ENCODE measurements around the gene KLHL30.

Gene KLHL30

GRCh38 chr2:238148981-238149380 lies 10.5 kb downstream of the KLHL30 start:
- no peak for DNase-seq (ENCODE audit: low read depth)

GRCh38 chr2:238149841-238150572 lies 11.5 kb downstream of the KLHL30 start:
- no peak for DNase-seq (ENCODE audit: low read depth)

- no peak for DNase-seq (ENCODE audit: low read depth)
These were observed 12.2 kb downstream of the KLHL30 start for GRCh38 chr2:238150686-238151085.

DNA sequence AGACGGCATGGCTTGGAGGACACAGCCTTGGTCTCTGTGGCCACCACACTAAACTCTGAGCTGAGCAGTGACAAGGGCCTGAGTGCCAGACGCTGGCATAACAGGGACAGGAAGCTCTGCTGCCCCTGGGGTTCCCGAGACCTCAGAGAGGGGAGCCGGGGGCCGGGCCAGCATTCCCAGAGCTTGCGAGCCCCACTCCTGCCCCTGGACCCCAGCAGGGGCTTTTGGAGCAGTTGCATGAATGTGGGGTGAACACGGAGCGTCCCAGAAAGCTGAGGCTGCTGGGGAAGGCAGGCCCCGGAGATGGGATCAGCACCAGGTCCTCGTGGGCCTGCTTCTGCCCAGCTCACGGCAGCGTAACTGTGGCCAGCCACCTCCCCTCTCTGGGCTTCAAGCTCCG lies 12.7 kb downstream of the KLHL30 start:
- DNase-seq (ENCODE audit: low read depth) = no peak

DNA sequence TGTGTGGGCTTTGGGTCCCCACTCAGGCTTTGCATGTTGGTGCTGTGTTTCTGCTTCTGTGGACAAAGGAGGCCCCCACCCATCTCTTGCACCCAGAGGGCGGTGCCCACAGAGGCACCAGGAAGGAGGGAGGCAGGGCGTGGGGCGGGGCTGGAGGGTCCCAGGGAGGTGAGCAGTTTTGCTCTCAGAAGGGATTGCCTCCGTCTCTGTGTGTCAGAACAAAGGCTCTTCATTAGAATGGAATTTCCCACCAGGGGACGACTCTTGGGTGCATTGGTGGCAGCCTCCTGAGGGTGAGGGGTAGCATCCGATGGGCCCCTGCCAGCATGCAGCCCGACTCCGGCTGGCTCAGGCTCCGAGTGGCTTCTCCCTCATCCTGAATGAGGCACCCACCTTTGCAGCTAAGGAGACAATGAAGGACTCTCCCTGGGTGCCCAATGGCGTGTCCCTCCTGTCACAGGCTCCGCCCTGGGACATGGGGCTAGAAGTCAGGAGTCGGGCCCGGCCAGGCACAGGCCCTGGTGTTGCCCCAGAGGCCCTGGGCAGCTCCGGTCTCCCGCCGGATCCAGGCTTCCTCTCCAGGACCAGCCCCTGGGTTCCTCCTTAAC lies 13.3 kb downstream of the KLHL30 start:
- no peak for DNase-seq (ENCODE audit: low read depth)

DNA sequence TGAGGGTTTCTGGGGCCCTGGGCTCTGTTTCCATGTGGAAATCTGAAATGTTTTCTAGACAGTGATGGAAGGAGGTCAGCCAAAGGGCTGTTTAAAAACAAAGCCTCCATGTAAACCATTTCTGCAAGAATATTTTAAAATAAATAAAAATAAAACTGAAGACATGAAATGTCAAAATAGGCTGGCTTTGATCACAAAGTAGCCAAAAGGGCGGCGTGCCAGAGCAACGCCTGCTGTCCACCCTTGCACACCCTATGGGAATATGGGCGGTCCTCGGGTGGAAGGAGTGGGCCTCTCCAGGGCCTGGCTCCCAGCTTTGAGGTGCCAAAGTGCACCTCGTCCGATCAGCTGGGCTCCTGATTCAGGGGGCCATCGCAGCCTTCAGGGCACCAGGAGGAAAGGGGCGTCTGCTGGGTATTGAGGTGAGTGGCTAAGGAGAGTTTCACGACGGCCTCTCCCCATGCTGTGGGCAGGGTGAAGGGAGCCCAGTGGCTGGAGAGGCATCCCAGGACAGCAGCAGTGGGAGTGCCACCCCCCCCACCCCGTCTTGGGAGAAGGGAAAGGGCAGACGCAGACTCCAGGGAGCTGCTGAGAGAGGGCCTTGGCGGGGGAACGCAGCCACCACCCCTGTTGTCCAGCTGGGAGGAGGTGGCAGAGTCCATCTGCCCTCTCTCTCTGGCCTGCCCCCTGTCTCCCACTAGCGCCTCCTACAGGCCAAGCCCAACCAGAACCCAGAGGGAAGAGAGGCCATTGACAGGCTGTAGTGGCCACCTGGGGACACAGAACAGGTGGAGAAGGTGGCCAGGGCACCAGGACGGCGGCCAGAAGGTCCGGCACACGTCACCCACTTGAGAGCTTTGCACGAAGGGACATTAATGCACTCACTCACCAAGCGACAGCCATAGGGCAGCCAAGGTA lies 14.6 kb downstream of the KLHL30 start:
- DNase-seq (ENCODE audit: low read depth) = no peak

GRCh38 chr2:238154570-238154969 lies 16.1 kb downstream of the KLHL30 start:
- DNase-seq (ENCODE audit: low read depth) = no peak

DNA sequence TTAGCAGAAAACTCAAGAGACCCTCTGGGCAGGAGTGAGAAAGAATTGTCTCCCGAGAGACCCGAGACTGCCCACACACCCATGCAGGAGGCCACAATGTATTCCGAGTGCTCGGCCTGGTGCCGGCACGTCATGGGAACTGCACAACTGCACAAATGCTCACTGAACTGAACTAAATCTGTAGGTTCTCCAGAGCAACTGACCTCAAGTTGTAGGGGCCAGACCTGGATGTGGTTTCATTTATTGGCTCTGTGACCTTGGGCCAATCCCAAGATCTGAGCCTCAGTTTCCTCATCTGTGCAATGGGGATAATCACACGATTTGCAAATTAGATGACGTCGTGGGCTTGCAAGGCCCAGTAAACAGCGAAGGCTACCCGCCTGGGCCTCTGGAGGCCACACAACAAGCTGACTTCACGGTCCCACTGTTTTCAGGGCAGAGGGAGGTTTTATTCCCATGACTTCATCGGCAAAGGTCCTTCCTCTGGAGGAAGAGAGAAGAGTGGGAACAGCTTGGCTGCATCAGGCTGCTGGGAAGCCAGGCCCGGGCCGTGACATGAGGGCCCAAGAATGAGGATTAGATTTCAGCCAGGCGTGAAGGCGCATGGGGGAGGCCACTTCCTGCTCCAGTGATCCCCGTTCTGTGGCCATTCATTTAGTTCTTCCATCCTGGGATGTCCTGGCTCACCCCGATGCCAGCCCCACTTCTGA lies 16.7 kb downstream of the KLHL30 start:
- no peak for DNase-seq (ENCODE audit: low read depth)

GRCh38 chr2:238155761-238156694 lies 17.6 kb downstream of the KLHL30 start:
- DNase-seq (ENCODE audit: low read depth) = no peak

- no peak for DNase-seq (ENCODE audit: low read depth)
These were observed 19.1 kb downstream of the KLHL30 start for GRCh38 chr2:238157506-238158017.

- DNase-seq (ENCODE audit: low read depth) = no peak
These were observed 19.6 kb downstream of the KLHL30 start for GRCh38 chr2:238158018-238158508.

GRCh38 chr2:238158509-238159070 lies 20.1 kb downstream of the KLHL30 start, which contains the start of gene ERFE:
TSS of gene ERFE (plus strand) at chr2:238158970. CDS start at chr2:238159008, 38 bp downstream.
- peak; percentile 23 for DNase-seq (ENCODE audit: low read depth)

DNA sequence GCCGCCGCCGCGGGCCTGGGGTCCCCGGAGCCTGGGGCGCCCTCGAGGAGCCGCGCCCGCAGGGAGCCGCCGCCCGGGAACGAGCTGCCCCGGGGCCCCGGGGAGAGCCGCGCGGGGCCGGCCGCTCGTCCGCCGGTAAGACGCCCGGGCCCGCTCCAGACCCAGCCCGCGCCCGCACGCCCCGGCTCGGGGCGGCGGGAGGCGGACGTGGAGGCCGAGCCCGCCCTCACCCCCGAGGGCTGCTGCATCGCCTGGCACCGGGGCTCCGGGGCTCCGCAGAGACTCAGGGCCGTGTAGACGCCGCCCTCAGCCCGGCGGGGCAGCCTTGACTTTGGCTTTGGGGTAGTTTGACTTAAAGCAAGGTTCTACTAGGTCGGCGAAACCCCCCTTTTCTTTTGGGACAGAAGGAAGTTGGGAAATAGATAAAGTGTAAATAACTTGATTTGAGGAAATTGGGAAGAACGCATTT lies 20.6 kb downstream of the KLHL30 start:
- DNase-seq (ENCODE audit: low read depth) = no peak

- no peak for DNase-seq (ENCODE audit: low read depth)
These were observed 21.3 kb downstream of the KLHL30 start for GRCh38 chr2:238159661-238160205.

DNA sequence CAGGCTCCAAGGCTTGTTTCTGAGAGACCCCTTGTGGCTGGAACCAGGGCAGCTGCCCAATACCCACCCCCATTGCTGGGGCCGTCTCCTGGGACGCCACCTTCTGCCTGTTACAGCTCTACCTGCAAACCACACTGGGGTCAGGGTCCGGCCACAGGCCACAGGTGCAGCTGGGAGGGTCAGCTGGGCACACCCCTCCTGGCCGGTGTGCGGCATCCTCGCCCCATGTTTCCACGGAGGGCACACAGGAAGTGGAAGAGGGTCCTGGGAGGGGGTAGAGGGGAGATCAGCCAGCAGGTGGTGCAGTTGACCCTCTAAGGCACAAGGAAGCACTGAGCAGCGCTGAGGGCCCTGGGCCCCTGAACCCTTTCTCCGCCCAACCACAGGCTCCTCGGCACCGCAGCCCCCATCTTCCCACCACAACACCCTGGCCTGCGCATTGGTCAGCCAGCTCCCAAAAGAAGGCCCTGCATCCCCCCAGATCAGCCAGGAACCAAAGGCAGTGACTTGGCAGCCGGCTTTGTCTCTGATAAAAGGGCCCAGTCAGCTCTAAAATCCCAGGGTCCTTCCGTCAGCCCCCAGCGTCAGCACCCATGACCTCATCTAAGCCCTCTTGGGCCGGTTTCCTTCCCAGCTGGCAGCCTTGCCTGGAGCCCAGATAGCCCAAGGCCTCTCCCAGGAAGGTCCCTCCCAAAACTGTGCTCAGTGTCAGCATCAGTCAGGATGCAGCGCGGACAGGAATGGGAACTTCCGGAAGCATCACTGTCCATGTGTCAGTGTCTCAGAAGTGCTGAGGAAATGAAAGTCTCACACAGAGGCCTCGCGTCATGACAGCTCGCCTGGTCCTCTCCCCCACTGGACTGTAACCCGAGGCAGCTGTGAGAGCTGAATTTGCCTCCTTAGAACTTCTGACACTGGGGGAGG lies 22.0 kb downstream of the KLHL30 start:
- DNase-seq (ENCODE audit: low read depth) = no peak

- DNase-seq (ENCODE audit: low read depth) = no peak
These were observed 23.0 kb downstream of the KLHL30 start for GRCh38 chr2:238161291-238162051.

- DNase-seq (ENCODE audit: low read depth) = no peak
These were observed 23.9 kb downstream of the KLHL30 start for GRCh38 chr2:238162251-238162845.
